PC-9 (cell line): ENCODE measurements around the gene IFIT5. TPM values are rescaled to one million over a fixed set of nuclear protein-coding genes. Genes with fewer than 3 reads are reported as not detected.
"Not testable (repeated sequence)": the region's sequence is repeated elsewhere in the genome, so short reads cannot be mapped to it uniquely, and the experiment has no call there.

Experiments used
- BruUV-seq: library from RNA; stranded (reverse); fragments of 400-500 nt; replicated peaks from 2 replicates; lab custom pipeline; 2021; lab: Mats Ljungman, UMichigan
- CTCF ChIA-PET: fragments of 300-600 bp; sonication (Branson Sonifier 250); formaldehyde crosslinking; loops from one replicate; lab custom pipeline; 2022; ENCODE audit warnings: antibody characterized with exemption; lab: Charles Lee
- POLR2A ChIA-PET: fragments of 300-600 bp; sonication (Branson Sonifier 250); formaldehyde crosslinking; loops from one replicate; lab custom pipeline; 2022; ENCODE audit warnings: antibody characterized with exemption; ENCODE audit not compliant: unreplicated experiment; lab: Charles Lee
- DNase-seq, 2 experiments: peaks; one replicate each; pipeline versions ENCODE4 v3.0.0 to v3.0.0-alpha.2; 2015 to 2022; ENCODE audit warnings: mixed read lengths in 1 of 2
- H2AFZ ChIP-seq: fragments of 200-600 bp; sonication (generic); 2 replicates; pipeline ENCODE4 v1.8.1; 2017; ENCODE audit warnings: antibody characterized with exemption
- H3F3A ChIP-seq: fragments of 200-600 bp; sonication (generic); 2 replicates; pipeline ENCODE4 v1.8.1; 2017; ENCODE audit warnings: antibody characterized with exemption, mild to moderate bottlenecking, low read depth; ENCODE audit not compliant: insufficient read depth
- H3K27ac ChIP-seq: fragments of 200-600 bp; sonication (generic); 2 replicates; pipeline ENCODE4 v1.6.1; 2016; ENCODE audit warnings: mixed run types
- H3K27me3 ChIP-seq: fragments of 200-600 bp; sonication (generic); 2 replicates; pipeline ENCODE4 v1.6.1; 2016; ENCODE audit warnings: low read depth, mixed run types; ENCODE audit not compliant: insufficient read depth
- H3K36me3 ChIP-seq: fragments of 200-600 bp; sonication (generic); 2 replicates; pipeline ENCODE4 v1.6.1; 2016; ENCODE audit warnings: low read depth, mixed run types
- H3K4me1 ChIP-seq: fragments of 200-600 bp; sonication (generic); replicated peaks from 2 replicates; pipeline ENCODE4 v1.6.1; 2016; ENCODE audit warnings: mixed run types; ENCODE audit not compliant: insufficient read depth
- H3K4me2 ChIP-seq: fragments of 200-600 bp; sonication (generic); 2 replicates; pipeline ENCODE4 v1.6.1; 2017; ENCODE audit warnings: mixed run types
- H3K4me3 ChIP-seq: fragments of 200-600 bp; sonication (generic); 2 replicates; pipeline ENCODE4 v1.6.1; 2016; ENCODE audit warnings: mixed run types
- H3K79me2 ChIP-seq: fragments of 200-600 bp; sonication (generic); 2 replicates; pipeline ENCODE4 v1.6.1; 2017; ENCODE audit warnings: low read depth, mixed run types
- H3K9me2 ChIP-seq: fragments of 200-600 bp; sonication (generic); 2 replicates; pipeline ENCODE4 v1.8.1; 2017; ENCODE audit warnings: mild to moderate bottlenecking; ENCODE audit not compliant: insufficient read depth
- H3K9me3 ChIP-seq: fragments of 200-600 bp; sonication (generic); 2 replicates; pipeline ENCODE4 v1.8.1; 2016; ENCODE audit warnings: low read depth; ENCODE audit not compliant: insufficient read depth
- H4K20me1 ChIP-seq: fragments of 200-600 bp; sonication (generic); 2 replicates; pipeline ENCODE4 v1.8.1; 2017; ENCODE audit not compliant: insufficient read depth
- CTCF ChIP-seq: fragments of 200-600 bp; sonication (generic); conservative IDR thresholded peaks from 2 replicates; pipeline ENCODE4 v1.6.1; 2017; ENCODE audit warnings: mixed run types, antibody characterized with exemption, mild to moderate bottlenecking, moderate library complexity
- EZH2 ChIP-seq: fragments of 200-600 bp; sonication (generic); IDR thresholded peaks from 2 replicates; pipeline ENCODE4 v1.8.0; 2017; ENCODE audit warnings: antibody characterized with exemption, low read depth
- intact Hi-C: fragments of 100-400 bp; cut with micrococcal nuclease; formaldehyde crosslinking; loops from one replicate; pipeline ENCODE4 v1.10.0; 2022; ENCODE audit not compliant: unreplicated experiment
- total RNA-seq: library from RNA; stranded (reverse); gene quantifications from 2 replicates; pipeline ENCODE4 v1.2.3, GENCODE V29; 2021

IFIT5 gene
- total RNA-seq, 1 experiment from 2014 or later = 1.9 TPM

- TF ChIP-seq CTCF (no peak), EZH2 (no peak)
- Histone ChIP-seq H3K4me3 (no peak overlapping the region), H3K4me2 (no peak overlapping the region), H3F3A (0 out of 2 replicates have a peak, but pooled peaks cover 5% of the 10 kb centered on the region), H3K27ac (no peak overlapping the region), H3K9me2 (no peaks in the 10 kb centered on the region), H3K9me3 (no peaks in the 10 kb centered on the region), H2AFZ (no peak overlapping the region), H3K36me3 (no peaks in the 10 kb centered on the region), H3K4me1 (peaks cover 17% of the 10 kb centered on the region), H3K27me3 (no peaks in the 10 kb centered on the region), H4K20me1 (no peaks in the 10 kb centered on the region), H3K79me2 (no peaks in the 10 kb centered on the region)
- ChIA-PET CTCF (interaction anchor here (0.6 to 0.7 kb wide), 2 partner anchors 333 to 371 kb away, joined by 3 to 6 read pairs; no protein-coding TSS in a partner anchor), POLR2A (no interaction called here)
- DNase-seq = no peak
- no TSS peak for BruUV-seq
- intact Hi-C loops = loop anchor here (1.0 kb wide), 1 partner anchor 172 kb away; no protein-coding TSS in a partner anchor
These were observed 25.6 kb upstream of the IFIT5 start for GRCh38 chr10:89388806-89389205.

GRCh38 chr10:89389254-89389653 lies 25.1 kb upstream of the IFIT5 start:
- no peaks in the 10 kb centered on the region for H3K36me3 ChIP-seq
- no peaks in the 10 kb centered on the region for H3K79me2 ChIP-seq
- no peaks in the 10 kb centered on the region for H3K27me3 ChIP-seq
- H3K27ac ChIP-seq = no peak overlapping the region
- BruUV-seq = no TSS peak
- H3F3A ChIP-seq = 0 out of 2 replicates have a peak, but pooled peaks cover 5% of the 10 kb centered on the region
- H3K4me1 ChIP-seq = peaks cover 17% of the 10 kb centered on the region
- H3K4me2 ChIP-seq = no peak overlapping the region
- CTCF ChIA-PET = interaction anchor here (0.6 kb wide), 1 partner anchor 333 kb away, joined by 6 read pairs; no protein-coding TSS in a partner anchor
- TF ChIP-seq CTCF (peak; percentile 42; the same call in 1 of the 2 replicates), EZH2 (no peak)
- no peak overlapping the region for H3K4me3 ChIP-seq
- DNase-seq = no peak
- no peak overlapping the region for H2AFZ ChIP-seq
- no peaks in the 10 kb centered on the region for H4K20me1 ChIP-seq
- no peaks in the 10 kb centered on the region for H3K9me3 ChIP-seq
- POLR2A ChIA-PET = no interaction called here
- H3K9me2 ChIP-seq = no peaks in the 10 kb centered on the region
- intact Hi-C loops = loop anchor here (1.0 kb wide), 1 partner anchor 172 kb away; no protein-coding TSS in a partner anchor

- BruUV-seq = no TSS peak
- TF ChIP-seq EZH2 (no peak), CTCF (no peak)
- POLR2A ChIA-PET = no interaction called here
- H3K9me3 ChIP-seq = no peaks in the 10 kb centered on the region
- H3F3A ChIP-seq = 0 out of 2 replicates have a peak, but pooled peaks cover 5% of the 10 kb centered on the region
- H4K20me1 ChIP-seq = no peaks in the 10 kb centered on the region
- no peaks in the 10 kb centered on the region for H3K79me2 ChIP-seq
- peaks cover 17% of the 10 kb centered on the region for H3K4me1 ChIP-seq
- no peak overlapping the region for H3K4me2 ChIP-seq
- intact Hi-C loops = no loop called here
- DNase-seq = no peak
- CTCF ChIA-PET = no interaction called here
- H3K9me2 ChIP-seq = no peaks in the 10 kb centered on the region
- H2AFZ ChIP-seq = no peak overlapping the region
- no peak overlapping the region for H3K27ac ChIP-seq
- no peaks in the 10 kb centered on the region for H3K36me3 ChIP-seq
- H3K27me3 ChIP-seq = no peaks in the 10 kb centered on the region
- no peak overlapping the region for H3K4me3 ChIP-seq
These were observed 23.7 kb upstream of the IFIT5 start for GRCh38 chr10:89390476-89391225.

- H3K27ac ChIP-seq, H3K9me3 ChIP-seq, DNase-seq, H3K79me2 ChIP-seq, H3K27me3 ChIP-seq, CTCF ChIA-PET, H2AFZ ChIP-seq, BruUV-seq, H3F3A ChIP-seq, H3K4me3 ChIP-seq, H4K20me1 ChIP-seq, intact Hi-C loops, H3K36me3 ChIP-seq, H3K4me2 ChIP-seq, H3K9me2 ChIP-seq, POLR2A ChIA-PET: not testable (repeated sequence)
- peaks cover 11% of the 10 kb centered on the region for H3K4me1 ChIP-seq
These were observed 23.2 kb upstream of the IFIT5 start for GRCh38 chr10:89391226-89391576.
